ENCODE data around the gene FMR1. TPM values are rescaled to one million over a fixed set of nuclear protein-coding genes. Genes with fewer than 3 reads are reported as not detected.

The FMR1 gene
- total RNA-seq, 1 experiment from 2014 or later, result 61.9 TPM

DNA sequence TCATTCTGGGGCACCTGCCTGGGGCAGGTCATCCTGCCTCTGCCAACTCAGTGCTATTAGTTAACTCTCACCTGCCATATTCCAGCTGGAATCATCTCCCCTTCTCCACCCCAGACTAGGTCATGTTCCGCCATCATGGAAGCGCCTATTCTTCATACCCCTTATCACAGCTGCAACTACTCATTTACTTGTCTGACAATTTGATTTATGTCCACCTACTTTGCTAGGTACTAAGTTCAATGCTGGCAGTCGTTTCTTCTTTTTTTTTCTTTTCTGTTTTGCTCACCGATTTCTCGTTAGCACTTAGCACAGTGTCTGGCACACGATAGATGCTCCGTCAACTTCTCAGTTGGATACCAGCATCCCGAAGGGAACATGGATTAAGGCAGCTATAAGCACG, 1.1 kb upstream of the FMR1 start:
- CTCF ChIA-PET, result no interaction called here
- H3K4me3 Mint-ChIP-seq (ENCODE audit: low read depth, unreplicated experiment), result no peak overlapping the region
- intact Hi-C loops (cut with micrococcal nuclease; ENCODE audit: unreplicated experiment), result no loop called here
- H3K27ac Mint-ChIP-seq (ENCODE audit: unreplicated experiment), result no peak overlapping the region
- no peaks in the 10 kb centered on the region for H3K9me3 Mint-ChIP-seq (ENCODE audit: low read depth, unreplicated experiment)
- no peak for DNase-seq
- peaks cover 26% of the 10 kb centered on the region for H3K36me3 Mint-ChIP-seq (ENCODE audit: insufficient read depth, unreplicated experiment)
- TF ChIP-seq, protein P1, sequence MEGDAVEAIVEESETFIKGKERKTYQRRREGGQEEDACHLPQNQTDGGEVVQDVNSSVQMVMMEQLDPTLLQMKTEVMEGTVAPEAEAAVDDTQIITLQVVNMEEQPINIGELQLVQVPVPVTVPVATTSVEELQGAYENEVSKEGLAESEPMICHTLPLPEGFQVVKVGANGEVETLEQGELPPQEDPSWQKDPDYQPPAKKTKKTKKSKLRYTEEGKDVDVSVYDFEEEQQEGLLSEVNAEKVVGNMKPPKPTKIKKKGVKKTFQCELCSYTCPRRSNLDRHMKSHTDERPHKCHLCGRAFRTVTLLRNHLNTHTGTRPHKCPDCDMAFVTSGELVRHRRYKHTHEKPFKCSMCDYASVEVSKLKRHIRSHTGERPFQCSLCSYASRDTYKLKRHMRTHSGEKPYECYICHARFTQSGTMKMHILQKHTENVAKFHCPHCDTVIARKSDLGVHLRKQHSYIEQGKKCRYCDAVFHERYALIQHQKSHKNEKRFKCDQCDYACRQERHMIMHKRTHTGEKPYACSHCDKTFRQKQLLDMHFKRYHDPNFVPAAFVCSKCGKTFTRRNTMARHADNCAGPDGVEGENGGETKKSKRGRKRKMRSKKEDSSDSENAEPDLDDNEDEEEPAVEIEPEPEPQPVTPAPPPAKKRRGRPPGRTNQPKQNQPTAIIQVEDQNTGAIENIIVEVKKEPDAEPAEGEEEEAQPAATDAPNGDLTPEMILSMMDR (IDR thresholded peaks at IDR 0.05; ENCODE audit: unreplicated experiment), result no peak
- BruUV-seq (replicated peaks), result no TSS peak
- H3K4me1 Mint-ChIP-seq (ENCODE audit: low read depth, unreplicated experiment), result peaks cover 6% of the 10 kb centered on the region
- H3K27me3 Mint-ChIP-seq (ENCODE audit: unreplicated experiment), result no peaks in the 10 kb centered on the region

DNA sequence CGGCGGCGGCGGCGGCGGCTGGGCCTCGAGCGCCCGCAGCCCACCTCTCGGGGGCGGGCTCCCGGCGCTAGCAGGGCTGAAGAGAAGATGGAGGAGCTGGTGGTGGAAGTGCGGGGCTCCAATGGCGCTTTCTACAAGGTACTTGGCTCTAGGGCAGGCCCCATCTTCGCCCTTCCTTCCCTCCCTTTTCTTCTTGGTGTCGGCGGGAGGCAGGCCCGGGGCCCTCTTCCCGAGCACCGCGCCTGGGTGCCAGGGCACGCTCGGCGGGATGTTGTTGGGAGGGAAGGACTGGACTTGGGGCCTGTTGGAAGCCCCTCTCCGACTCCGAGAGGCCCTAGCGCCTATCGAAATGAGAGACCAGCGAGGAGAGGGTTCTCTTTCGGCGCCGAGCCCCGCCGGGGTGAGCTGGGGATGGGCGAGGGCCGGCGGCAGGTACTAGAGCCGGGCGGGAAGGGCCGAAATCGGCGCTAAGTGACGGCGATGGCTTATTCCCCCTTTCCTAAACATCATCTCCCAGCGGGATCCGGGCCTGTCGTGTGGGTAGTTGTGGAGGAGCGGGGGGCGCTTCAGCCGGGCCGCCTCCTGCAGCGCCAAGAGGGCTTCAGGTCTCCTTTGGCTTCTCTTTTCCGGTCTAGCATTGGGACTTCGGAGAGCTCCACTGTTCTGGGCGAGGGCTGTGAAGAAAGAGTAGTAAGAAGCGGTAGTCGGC, 528 bp downstream of the FMR1 start:
- CTCF ChIA-PET, result no interaction called here

DNA sequence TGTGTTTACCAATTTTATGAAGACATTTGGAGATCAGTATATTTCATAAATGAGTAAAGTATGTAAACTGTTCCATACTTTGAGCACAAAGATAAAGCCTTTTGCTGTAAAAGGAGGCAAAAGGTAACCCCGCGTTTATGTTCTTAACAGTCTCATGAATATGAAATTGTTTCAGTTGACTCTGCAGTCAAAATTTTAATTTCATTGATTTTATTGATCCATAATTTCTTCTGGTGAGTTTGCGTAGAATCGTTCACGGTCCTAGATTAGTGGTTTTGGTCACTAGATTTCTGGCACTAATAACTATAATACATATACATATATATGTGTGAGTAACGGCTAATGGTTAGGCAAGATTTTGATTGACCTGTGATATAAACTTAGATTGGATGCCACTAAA, 1.9 kb downstream of the FMR1 start:
- Mint-ChIP-seq H3K9me3 (ENCODE audit: low read depth, unreplicated experiment) (no peaks in the 10 kb centered on the region), H3K4me3 (ENCODE audit: low read depth, unreplicated experiment) (peak overlapping the region; percentile 97), H3K27ac (ENCODE audit: unreplicated experiment) (no peak overlapping the region), H3K36me3 (ENCODE audit: insufficient read depth, unreplicated experiment) (peaks cover 26% of the 10 kb centered on the region), H3K4me1 (ENCODE audit: low read depth, unreplicated experiment) (peaks cover 15% of the 10 kb centered on the region), H3K27me3 (ENCODE audit: unreplicated experiment) (no peaks in the 10 kb centered on the region)
- intact Hi-C loops (cut with micrococcal nuclease; ENCODE audit: unreplicated experiment), result no loop called here
- TF ChIP-seq, protein P1 (IDR thresholded peaks at IDR 0.05; ENCODE audit: unreplicated experiment), result no peak
- CTCF ChIA-PET, result no interaction called here
- BruUV-seq (replicated peaks), result TSS peak; percentile 21
- DNase-seq, result no peak

More for the DNA sequence above, 528 bp downstream of the FMR1 start:
- H3K27me3 Mint-ChIP-seq (ENCODE audit: unreplicated experiment), result no peaks in the 10 kb centered on the region
- BruUV-seq (replicated peaks), result no TSS peak
- no peaks in the 10 kb centered on the region for H3K9me3 Mint-ChIP-seq (ENCODE audit: low read depth, unreplicated experiment)
- peak; percentile 9 for DNase-seq
- H3K27ac Mint-ChIP-seq (ENCODE audit: unreplicated experiment), result peak overlapping the region; percentile 94
- peaks cover 15% of the 10 kb centered on the region for H3K4me1 Mint-ChIP-seq (ENCODE audit: low read depth, unreplicated experiment)
- H3K36me3 Mint-ChIP-seq (ENCODE audit: insufficient read depth, unreplicated experiment), result peaks cover 26% of the 10 kb centered on the region
- TF ChIP-seq, protein P1 (IDR thresholded peaks at IDR 0.05; ENCODE audit: unreplicated experiment), result no peak
- intact Hi-C loops (cut with micrococcal nuclease; ENCODE audit: unreplicated experiment), result no loop called here
- peak overlapping the region; percentile 97 for H3K4me3 Mint-ChIP-seq (ENCODE audit: low read depth, unreplicated experiment)

DNA sequence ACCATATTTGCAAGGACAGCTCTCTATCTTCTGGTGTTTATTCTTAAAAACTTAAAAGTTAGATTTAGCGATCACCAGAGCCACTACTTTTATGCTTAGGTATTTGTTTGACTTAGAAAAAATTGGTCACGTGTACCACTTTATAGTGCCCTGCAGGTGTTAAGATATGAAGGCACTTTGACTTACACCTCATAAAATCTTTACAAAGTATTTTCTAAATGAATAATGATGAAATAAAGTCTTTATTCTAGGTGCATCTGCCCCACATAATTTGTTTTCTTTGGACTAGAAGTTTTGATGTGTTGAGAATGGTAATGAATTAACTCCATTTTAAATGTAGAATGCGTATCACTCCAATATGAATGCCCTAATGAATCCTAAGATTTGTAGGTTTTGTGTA, 2.9 kb downstream of the FMR1 start:
- Mint-ChIP-seq H3K9me3 (ENCODE audit: low read depth, unreplicated experiment) (no peaks in the 10 kb centered on the region), H3K4me1 (ENCODE audit: low read depth, unreplicated experiment) (peaks cover 15% of the 10 kb centered on the region), H3K27me3 (ENCODE audit: unreplicated experiment) (no peaks in the 10 kb centered on the region), H3K36me3 (ENCODE audit: insufficient read depth, unreplicated experiment) (peaks cover 26% of the 10 kb centered on the region), H3K4me3 (ENCODE audit: low read depth, unreplicated experiment) (peak overlapping the region; percentile 97), H3K27ac (ENCODE audit: unreplicated experiment) (no peak overlapping the region)
- no peak for DNase-seq
- CTCF ChIA-PET, result no interaction called here
- BruUV-seq (replicated peaks), result no TSS peak
- TF ChIP-seq, protein P1 (IDR thresholded peaks at IDR 0.05; ENCODE audit: unreplicated experiment), result no peak
- intact Hi-C loops (cut with micrococcal nuclease; ENCODE audit: unreplicated experiment), result no loop called here

All from Calu3 (cell line).